Right lobe of liver (tissue), 6 donors: ENCODE results near the gene ENTHD1. TPM values are rescaled to one million over a fixed set of nuclear protein-coding genes. Genes with fewer than 3 reads are reported as not detected.

Source experiments
- ATAC-seq, 4 donors: fragments of 200-7000 bp; cut with Tn5 transposase; one replicate each; pipeline ENCODE4 v1.9.1; 2020; ENCODE audit warnings: mild to moderate bottlenecking in 4 of 4, moderate library complexity in 4 of 4
- DNase-seq, 3 donors: peaks; one replicate each; pipeline ENCODE4 v3.0.0-alpha.2; 2020
- H3K27ac ChIP-seq, 3 donors: fragments of 200-600 bp; one replicate each; pipeline ENCODE4 v1.8.0; 2022
- H3K27me3 ChIP-seq, 2 donors: fragments of 200-600 bp; one replicate each; pipeline ENCODE4 v1.8.0; 2022
- H3K36me3 ChIP-seq, 4 donors: fragments of 200-600 bp; sonication (generic) in 1 of 4; one replicate each; pipeline versions ENCODE4 v1.5.1 to v1.8.0; 2017 to 2022; ENCODE audit warnings: control low read depth in 1 of 4
- H3K4me1 ChIP-seq, 4 donors: fragments of 200-600 bp; sonication (generic) in 1 of 4; one replicate each; pipeline versions ENCODE4 v1.5.1 to v1.8.0; 2017 to 2022; ENCODE audit warnings: control low read depth in 1 of 4
- H3K4me3 ChIP-seq, 3 donors: fragments of 200-600 bp; one replicate each; pipeline ENCODE4 v1.8.0; 2022
- H3K9me3 ChIP-seq, 4 donors: fragments of 200-600 bp; sonication (generic) in 1 of 4; one replicate each; pipeline versions ENCODE4 v1.5.1 to v1.8.0; 2017 to 2022; ENCODE audit warnings: control low read depth in 1 of 4
- POLR2A ChIP-seq: fragments of 450-650 bp; IDR thresholded peaks from one replicate; pipeline ENCODE4 v1.6.1; 2017; ENCODE audit warnings: antibody characterized with exemption, mild to moderate bottlenecking
- WGBS: methylation state at CpG from one replicate; pipeline ENCODE4 v1.1.6; 2018; ENCODE audit warnings: low coverage, low lambda C conversion rate; ENCODE audit not compliant: insufficient coverage; ENCODE audit errors: missing lambda C conversion rate; 5-methylcytosine and 5-hydroxymethylcytosine counted together
- intact Hi-C, 2 donors: fragments of 100-400 bp; cut with DNase I; formaldehyde crosslinking; loops; one replicate each; pipeline versions ENCODE4 v1.11.2 to v1.14.1; 2022
- total RNA-seq, 6 experiments: library from RNA; depleted of rRNA in 2 of 6; stranded (reverse); fragments of >200 nt in 2 of 6; fragmentation: NEBNext Ultra II Directional in 3 of 6; extraction: Animal tissue kit (Norgen Biotek cat#: 25700) in 3 of 6; gene quantifications; one replicate each; pipeline versions ENCODE4 v1.1.0 to v1.2.4, GENCODE V29; 2016 to 2023
- TF ChIP-seq, protein P1 (sequence below), 4 donors: fragments of 200-600 bp in 3 of 4; fragments of 450-650 bp in 1 of 4; IDR thresholded peaks; one replicate each; pipeline versions ENCODE4 v1.5.1 to v1.8.0; 2016 to 2022; ENCODE audit warnings: antibody characterized with exemption in 4 of 4, mild to moderate bottlenecking in 2 of 4
- donor health status: DM: no; HTN: yes; CAD: no.
- donor health status: DM: no; HTN: no; CAD: no.
- donor health status: DM: no; HTN: no; CAD: no.
- donor health status: DM: no; HTN: yes; CAD: no.
- donor health status: DM: no; HTN: yes; CAD: no.

ENTHD1 gene
- total RNA-seq, 6 experiments from 2014 or later = not detected

DNA sequence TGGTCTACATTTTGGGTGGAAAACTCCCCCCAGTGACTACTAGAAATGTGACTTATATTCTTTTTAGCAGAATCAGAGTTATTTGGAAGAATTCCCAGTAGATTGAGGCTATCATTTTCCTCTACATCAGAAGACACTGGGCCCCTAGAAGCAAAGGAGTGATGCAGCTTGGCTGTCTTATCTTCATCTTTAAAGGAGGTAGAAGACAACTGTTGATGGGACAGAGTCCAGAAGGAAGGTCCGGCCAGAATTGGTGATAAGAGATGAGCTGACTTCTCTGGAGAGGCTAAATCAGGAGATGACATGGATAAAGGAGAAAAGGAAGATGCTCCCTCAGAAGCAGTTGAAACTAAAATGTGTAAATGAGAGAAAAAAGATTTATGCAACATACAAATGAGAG lies 149.6 kb downstream of the ENTHD1 start:
- ATAC-seq = no peak
- H3K27ac ChIP-seq = no peak overlapping the region
- no peak for TF ChIP-seq POLR2A
- TF ChIP-seq, protein P1, sequence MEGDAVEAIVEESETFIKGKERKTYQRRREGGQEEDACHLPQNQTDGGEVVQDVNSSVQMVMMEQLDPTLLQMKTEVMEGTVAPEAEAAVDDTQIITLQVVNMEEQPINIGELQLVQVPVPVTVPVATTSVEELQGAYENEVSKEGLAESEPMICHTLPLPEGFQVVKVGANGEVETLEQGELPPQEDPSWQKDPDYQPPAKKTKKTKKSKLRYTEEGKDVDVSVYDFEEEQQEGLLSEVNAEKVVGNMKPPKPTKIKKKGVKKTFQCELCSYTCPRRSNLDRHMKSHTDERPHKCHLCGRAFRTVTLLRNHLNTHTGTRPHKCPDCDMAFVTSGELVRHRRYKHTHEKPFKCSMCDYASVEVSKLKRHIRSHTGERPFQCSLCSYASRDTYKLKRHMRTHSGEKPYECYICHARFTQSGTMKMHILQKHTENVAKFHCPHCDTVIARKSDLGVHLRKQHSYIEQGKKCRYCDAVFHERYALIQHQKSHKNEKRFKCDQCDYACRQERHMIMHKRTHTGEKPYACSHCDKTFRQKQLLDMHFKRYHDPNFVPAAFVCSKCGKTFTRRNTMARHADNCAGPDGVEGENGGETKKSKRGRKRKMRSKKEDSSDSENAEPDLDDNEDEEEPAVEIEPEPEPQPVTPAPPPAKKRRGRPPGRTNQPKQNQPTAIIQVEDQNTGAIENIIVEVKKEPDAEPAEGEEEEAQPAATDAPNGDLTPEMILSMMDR (IDR thresholded peaks at IDR 0.05) = no peak

DNA sequence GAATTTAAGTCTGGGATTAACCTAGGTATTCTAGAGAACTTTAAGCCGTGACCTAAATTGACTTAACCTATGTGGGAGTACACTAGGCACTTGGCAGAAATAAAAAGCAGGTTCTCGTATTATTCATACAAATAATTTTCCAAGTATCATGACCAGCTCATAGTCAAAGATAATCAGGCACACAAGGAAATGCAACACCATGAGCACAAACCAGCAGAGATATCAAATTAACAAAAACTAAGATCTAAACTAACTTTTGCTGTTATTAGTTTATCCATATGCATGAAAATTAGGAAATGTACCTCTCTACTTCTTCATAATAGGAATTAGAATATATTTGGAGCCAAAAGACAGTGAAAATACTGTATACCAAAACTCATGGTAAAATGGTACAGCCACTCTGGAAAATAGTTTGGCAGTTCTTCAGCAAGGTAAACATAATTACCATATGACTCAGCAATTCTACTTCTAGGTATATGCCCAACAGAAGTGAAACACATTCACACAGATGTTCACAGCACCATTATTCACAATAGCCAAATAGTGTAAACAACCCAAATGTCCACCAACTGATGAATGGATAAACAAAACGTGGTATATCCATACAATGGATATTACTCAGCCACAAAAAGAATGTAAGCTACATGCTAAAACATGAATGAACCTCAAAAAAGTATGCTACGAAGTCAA lies 154.1 kb downstream of the ENTHD1 start:
- Histone ChIP-seq H3K4me3 (no peak overlapping the region), H3K27me3 (no peaks in the 10 kb centered on the region), H3K36me3 (no peaks in the 10 kb centered on the region), H3K9me3 (no peaks in the 10 kb centered on the region), H3K4me1 (no peaks in the 10 kb centered on the region), H3K27ac (no peak overlapping the region)
- no peak for DNase-seq
- TF ChIP-seq POLR2A = no peak
- TF ChIP-seq, protein P1 (IDR thresholded peaks at IDR 0.05) = no peak
- intact Hi-C loops = no loop called here
- ATAC-seq = no peak
- 62% methylated on average over 4 of the region's 4 CpGs for WGBS

More for the DNA sequence above, 149.6 kb downstream of the ENTHD1 start:
- H3K36me3 ChIP-seq = no peaks in the 10 kb centered on the region
- 29% methylated on average over 1 of the region's 1 CpG for WGBS
- no peak overlapping the region for H3K4me3 ChIP-seq
- H3K9me3 ChIP-seq = no peaks in the 10 kb centered on the region
- intact Hi-C loops = no loop called here
- H3K4me1 ChIP-seq = no peaks in the 10 kb centered on the region
- no peaks in the 10 kb centered on the region for H3K27me3 ChIP-seq
- DNase-seq = no peak

DNA sequence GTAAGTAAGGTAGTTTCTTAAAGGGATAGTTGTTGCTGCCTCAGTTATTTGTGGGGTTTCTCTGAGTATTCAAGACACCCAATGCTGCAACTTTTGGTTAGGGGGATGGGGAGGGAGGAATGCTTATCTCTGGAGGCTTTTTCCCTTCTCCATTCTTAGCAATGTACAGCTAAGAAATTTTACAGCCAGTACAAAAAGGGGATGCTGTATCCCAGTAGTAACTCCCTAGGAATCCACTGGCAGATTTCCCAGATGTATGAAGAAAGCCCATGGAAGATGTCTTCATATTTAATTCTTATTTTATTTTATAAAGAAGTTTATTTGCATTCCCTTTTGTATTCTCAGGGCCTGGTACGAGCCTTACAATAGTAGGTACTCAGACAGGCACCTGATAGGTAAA lies 154.8 kb downstream of the ENTHD1 start:
- no peak for ATAC-seq
- Histone ChIP-seq H3K36me3 (no peaks in the 10 kb centered on the region), H3K27me3 (no peaks in the 10 kb centered on the region), H3K9me3 (no peaks in the 10 kb centered on the region), H3K4me3 (no peak overlapping the region), H3K27ac (no peak overlapping the region), H3K4me1 (no peaks in the 10 kb centered on the region)
- no peak for DNase-seq
- TF ChIP-seq, protein P1 (IDR thresholded peaks at IDR 0.05) = no peak
- no peak for TF ChIP-seq POLR2A
- intact Hi-C loops = no loop called here
- 40% methylated on average over 1 of the region's 1 CpG for WGBS

DNA sequence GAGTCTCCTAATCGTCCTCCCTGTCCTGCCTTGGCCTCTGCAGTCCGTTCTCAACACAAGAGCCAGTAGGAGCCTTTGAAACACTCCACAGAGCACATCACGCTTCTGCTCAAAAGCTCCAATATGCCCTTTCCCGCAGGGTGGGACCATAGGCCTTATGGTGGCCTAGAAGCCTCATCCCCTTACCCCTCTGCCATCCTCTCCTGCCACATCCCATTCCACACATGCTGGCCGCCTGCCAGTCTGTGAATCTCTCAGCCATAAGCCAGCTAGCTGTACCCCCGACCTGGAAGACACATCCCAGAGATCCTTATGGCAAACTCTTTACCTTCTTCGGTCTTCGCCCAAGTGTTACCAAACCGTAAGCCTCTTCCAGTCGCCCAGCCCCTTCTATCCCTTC lies 157.8 kb downstream of the ENTHD1 start:
- intact Hi-C loops = no loop called here
- 61% methylated on average over 9 of the region's 10 CpGs for WGBS

More for the DNA sequence above, 157.8 kb downstream of the ENTHD1 start:
- TF ChIP-seq, protein P1 (IDR thresholded peaks at IDR 0.05) = no peak
- no peak for TF ChIP-seq POLR2A
- Histone ChIP-seq H3K4me1 (no peaks in the 10 kb centered on the region), H3K27me3 (no peaks in the 10 kb centered on the region), H3K9me3 (no peaks in the 10 kb centered on the region), H3K27ac (no peak overlapping the region), H3K36me3 (no peaks in the 10 kb centered on the region), H3K4me3 (no peak overlapping the region)
- ATAC-seq (no peak), DNase-seq (no peak)
